ENCODE results near the gene PDZD2. TPM values are rescaled to one million over a fixed set of nuclear protein-coding genes. Genes with fewer than 3 reads are reported as not detected.
"Not testable (repeated sequence)": the region's sequence is repeated elsewhere in the genome, so short reads cannot be mapped to it uniquely, and the experiment has no call there.

PDZD2 gene
- total RNA-seq, 2 experiments from 2014 or later: 0.04 to 0.14 TPM

DNA sequence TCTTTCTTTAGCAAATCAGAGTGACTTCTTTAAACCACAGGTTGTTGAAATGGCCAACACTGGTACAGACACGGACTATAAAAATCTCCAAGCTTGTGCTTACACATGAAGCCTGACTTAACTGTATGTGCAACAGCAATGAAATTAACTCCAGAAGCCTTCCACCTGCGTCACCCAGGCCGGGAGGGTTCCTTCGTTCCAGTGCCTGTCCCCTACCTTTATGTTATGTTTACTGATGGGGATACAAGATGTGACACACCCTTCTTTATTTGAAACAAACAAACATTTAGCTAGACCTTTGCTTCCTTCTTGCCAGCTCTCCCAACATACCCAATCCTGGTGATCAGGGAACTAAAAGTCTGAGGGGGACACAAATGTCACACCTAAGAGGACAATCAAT, 469.2 kb downstream of the PDZD2 start:
- no peaks in the 10 kb centered on the region for H3K27me3 Mint-ChIP-seq
- no peak overlapping the region for H3K4me3 Mint-ChIP-seq
- no peak overlapping the region for H3K27ac Mint-ChIP-seq
- H3K9me3 Mint-ChIP-seq (ENCODE audit: low read depth): no peaks in the 10 kb centered on the region
- DNase-seq (no peak), ATAC-seq (no peak)
- peaks cover 37% of the 10 kb centered on the region for H3K36me3 Mint-ChIP-seq (ENCODE audit: low read depth)
- no peaks in the 10 kb centered on the region for H3K4me1 Mint-ChIP-seq
- CTCF ChIA-PET: interaction anchor here (1.4 to 2.2 kb wide), 3 partner anchors 11 to 236 kb away, joined by 3 to 6 read pairs (median 5); no protein-coding TSS in a partner anchor
- POLR2A ChIA-PET: no interaction called here
- intact Hi-C loops (cut with DNase I, micrococcal nuclease): no loop called here

DNA sequence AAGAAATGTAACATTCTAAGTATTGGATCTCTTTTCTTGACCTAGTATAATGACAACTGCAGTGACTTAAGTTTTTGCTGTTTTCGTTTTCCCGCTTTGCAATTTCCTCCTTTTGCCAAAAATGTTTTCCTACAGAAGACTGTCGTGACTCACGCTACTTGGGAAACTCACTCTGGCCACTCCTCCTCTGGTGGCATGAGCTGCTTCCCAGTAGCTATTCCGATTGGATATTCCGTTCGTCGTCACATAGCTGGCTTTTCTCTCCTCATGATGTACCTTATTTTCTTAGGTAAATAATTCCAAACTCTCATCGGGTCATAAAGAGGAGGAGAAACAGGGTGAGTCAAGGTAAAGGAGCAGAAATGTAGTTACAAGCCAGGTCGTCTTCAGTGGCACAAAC, 470.3 kb downstream of the PDZD2 start:
- H3K36me3 Mint-ChIP-seq (ENCODE audit: low read depth): peaks cover 32% of the 10 kb centered on the region
- POLR2A ChIA-PET: no interaction called here
- no peak for DNase-seq
- no peaks in the 10 kb centered on the region for H3K4me1 Mint-ChIP-seq
- no peaks in the 10 kb centered on the region for H3K27me3 Mint-ChIP-seq
- H3K27ac Mint-ChIP-seq: no peak overlapping the region
- H3K4me3 Mint-ChIP-seq: no peak overlapping the region
- ATAC-seq: no peak
- H3K9me3 Mint-ChIP-seq (ENCODE audit: low read depth): no peaks in the 10 kb centered on the region
- CTCF ChIA-PET: interaction anchor here (0.7 to 1.4 kb wide), 3 partner anchors 12 to 35 kb away, joined by 3 to 5 read pairs (median 4); no protein-coding TSS in a partner anchor
- intact Hi-C loops (cut with DNase I, micrococcal nuclease): no loop called here

DNA sequence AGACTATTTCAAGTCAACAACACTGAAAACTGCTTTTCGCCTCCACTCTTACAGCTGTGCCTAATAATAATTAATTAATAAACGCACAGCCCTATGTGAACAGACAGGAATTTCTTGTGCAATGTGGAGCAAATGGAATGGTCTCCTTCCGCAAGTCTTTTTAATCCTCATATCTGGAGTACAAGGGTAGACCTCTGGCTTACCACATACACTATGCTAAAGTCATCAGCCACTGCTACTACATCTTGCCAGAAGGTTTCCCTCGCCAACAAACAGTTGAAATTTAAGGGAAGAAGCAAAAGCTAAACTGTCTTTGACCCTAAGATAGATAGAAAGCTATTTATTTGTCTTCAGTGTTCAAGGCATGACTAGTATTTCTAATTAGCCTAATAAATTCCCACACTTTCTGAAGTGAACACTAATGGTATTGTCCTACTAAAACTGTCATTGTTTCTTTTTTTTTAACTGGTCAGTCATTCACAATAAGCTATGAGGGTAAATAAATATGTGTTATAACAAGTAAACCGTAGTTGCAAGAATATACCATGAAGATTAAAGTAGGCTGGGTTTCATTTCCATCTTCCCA, 471.3 kb downstream of the PDZD2 start:
- DNase-seq (no peak), ATAC-seq (no peak)
- Mint-ChIP-seq H3K27me3 (no peaks in the 10 kb centered on the region), H3K4me3 (no peak overlapping the region), H3K27ac (no peak overlapping the region), H3K9me3 (ENCODE audit: low read depth) (no peaks in the 10 kb centered on the region), H3K4me1 (no peaks in the 10 kb centered on the region), H3K36me3 (ENCODE audit: low read depth) (peaks cover 38% of the 10 kb centered on the region)
- CTCF ChIA-PET: interaction anchor here (0.6 to 1.3 kb wide), 2 partner anchors 22 to 31 kb away, joined by 3 to 4 read pairs; no protein-coding TSS in a partner anchor
- intact Hi-C loops (cut with DNase I, micrococcal nuclease): no loop called here
- POLR2A ChIA-PET: no interaction called here

DNA sequence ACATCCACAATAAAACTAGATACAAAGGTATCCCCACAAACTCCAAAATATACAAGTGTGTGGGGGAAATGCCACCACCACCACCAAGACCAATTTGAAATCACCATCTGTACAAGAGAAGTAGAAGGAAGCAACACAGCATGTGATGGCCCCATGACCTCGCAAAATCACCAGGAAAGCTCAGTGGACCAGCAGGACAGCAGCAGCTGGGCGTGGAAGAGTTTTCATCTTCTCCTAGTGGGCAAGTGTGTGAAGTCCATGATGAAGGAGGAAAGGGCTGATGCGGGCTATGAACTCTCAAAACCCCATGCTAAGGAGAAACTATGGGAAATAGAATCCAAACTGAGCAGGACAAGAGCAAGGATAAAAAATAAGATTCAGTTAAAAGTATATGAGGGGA, 477.1 kb downstream of the PDZD2 start:
- POLR2A ChIA-PET: no interaction called here
- H3K9me3 Mint-ChIP-seq (ENCODE audit: low read depth): no peaks in the 10 kb centered on the region

DNA sequence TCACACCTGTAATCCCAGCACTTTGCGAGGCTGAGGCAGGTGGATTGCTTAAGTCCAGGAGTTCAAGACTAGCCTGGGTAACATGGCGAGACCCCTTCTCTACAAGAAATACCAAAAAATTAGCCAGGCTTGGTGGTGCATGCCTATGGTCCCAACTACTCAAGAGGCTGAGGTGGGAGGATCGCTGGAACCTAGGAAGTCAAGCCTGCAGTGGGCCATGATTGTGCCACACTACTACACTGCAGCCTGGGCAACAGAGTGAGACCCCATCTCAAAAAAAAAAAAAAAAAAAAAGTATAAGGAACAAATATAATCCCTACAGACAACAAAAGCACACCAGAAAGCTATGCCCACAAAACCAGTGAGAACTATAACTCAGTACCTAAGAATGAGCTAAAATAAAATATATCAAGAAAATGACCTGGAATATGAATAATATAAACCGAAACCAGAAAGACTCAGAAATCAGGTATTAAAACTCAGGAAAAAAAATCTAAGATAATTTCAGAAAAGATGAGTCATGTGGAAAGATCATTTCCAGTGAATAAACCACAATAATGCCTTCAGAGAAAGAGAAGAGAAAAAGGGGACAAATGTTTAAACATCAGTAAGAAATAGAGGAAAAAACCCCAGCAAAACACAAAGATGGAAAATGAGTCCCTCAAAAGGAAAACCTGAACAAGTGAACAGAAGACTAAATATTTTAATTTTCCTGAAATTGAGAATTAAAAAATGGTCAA, 477.8 kb downstream of the PDZD2 start:
- Mint-ChIP-seq H3K27ac (peak overlapping the region; percentile 71), H3K4me1 (peaks cover 40% of the 10 kb centered on the region), H3K4me3 (no peak overlapping the region), H3K9me3 (ENCODE audit: low read depth) (no peaks in the 10 kb centered on the region), H3K36me3 (ENCODE audit: low read depth) (peaks cover 45% of the 10 kb centered on the region), H3K27me3 (no peaks in the 10 kb centered on the region)
- ChIA-PET CTCF (no interaction called here), POLR2A (no interaction called here)
- intact Hi-C loops (cut with DNase I, micrococcal nuclease): no loop called here
- DNase-seq (no peak), ATAC-seq (peak; percentile 55)

More for the DNA sequence above, 477.1 kb downstream of the PDZD2 start:
- H3K36me3 Mint-ChIP-seq (ENCODE audit: low read depth): peaks cover 44% of the 10 kb centered on the region
- intact Hi-C loops (cut with DNase I, micrococcal nuclease): no loop called here
- ATAC-seq (no peak), DNase-seq (no peak)
- CTCF ChIA-PET: interaction anchor here (1.6 kb wide), 1 partner anchor 292 kb away, joined by 5 read pairs; no protein-coding TSS in a partner anchor
- H3K4me3 Mint-ChIP-seq: peak overlapping the region; percentile 26
- H3K4me1 Mint-ChIP-seq: peaks cover 35% of the 10 kb centered on the region
- H3K27ac Mint-ChIP-seq: peak overlapping the region; percentile 78
- no peaks in the 10 kb centered on the region for H3K27me3 Mint-ChIP-seq

DNA sequence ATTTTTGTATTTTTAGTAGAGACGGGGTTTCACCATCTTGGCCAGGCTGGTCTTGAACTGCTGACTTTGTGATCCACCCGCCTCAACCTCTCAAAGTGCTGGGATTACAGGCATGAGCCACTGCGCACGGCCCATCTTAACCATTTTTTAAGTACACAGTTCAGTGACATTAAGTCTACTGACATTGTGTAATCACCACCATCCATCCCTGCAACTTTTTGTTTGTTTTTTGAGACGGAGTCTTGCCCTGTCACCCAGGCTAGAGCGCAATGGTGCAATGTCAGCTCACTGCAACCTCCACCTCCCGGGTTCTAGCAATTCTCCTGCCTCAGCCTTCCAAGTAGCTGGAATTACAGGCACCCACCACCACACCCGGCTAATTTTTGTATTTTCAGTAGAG, 480.0 kb downstream of the PDZD2 start:
- Mint-ChIP-seq H3K36me3 (ENCODE audit: low read depth) (peaks cover 51% of the 10 kb centered on the region), H3K4me1 (peaks cover 52% of the 10 kb centered on the region)
- POLR2A ChIA-PET; CTCF ChIA-PET; intact Hi-C loops (cut with DNase I, micrococcal nuclease); DNase-seq; H3K9me3 Mint-ChIP-seq (ENCODE audit: low read depth); H3K4me3 Mint-ChIP-seq; H3K27me3 Mint-ChIP-seq; ATAC-seq; H3K27ac Mint-ChIP-seq: not testable (repeated sequence)

DNA sequence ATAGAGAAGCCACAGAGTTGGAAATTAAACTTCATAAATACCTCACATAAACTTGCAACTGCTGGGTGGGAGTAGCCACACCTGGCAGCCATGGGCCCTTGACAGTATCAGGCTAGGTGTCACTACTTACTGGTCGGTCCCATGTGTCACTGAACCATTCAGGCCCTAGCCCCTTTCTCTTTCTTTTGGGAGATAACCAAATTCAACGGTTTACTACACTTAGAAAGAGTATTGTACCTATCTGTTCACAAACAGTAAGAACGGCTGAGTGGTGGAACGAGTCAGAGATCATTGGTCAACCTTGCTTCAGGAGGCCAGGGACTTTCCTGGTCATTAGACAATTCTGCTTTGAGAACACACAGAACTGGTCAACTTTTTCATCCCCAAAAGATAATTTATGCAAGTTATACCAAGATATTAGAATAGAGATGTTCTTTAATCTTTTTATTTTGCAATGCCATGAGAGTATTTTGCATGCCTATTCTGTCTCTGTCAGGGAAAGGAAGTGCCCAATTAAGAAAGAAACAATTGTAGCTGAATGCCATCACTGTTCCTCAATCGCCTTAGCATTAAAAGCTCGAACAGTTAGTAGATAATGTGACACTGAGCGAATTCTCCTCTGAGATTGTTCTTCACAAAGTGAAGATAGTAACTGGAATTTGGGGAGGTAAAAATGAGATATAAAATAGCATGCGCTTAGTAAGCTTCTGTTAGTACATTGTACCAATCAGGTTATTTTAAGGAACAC, 484.3 kb downstream of the PDZD2 start:
- Mint-ChIP-seq H3K4me3 (no peak overlapping the region), H3K9me3 (ENCODE audit: low read depth) (no peaks in the 10 kb centered on the region), H3K4me1 (peaks cover 34% of the 10 kb centered on the region), H3K36me3 (ENCODE audit: low read depth) (peaks cover 45% of the 10 kb centered on the region), H3K27me3 (no peaks in the 10 kb centered on the region), H3K27ac (no peak overlapping the region)
- intact Hi-C loops (cut with DNase I, micrococcal nuclease): no loop called here
- ChIA-PET CTCF (no interaction called here), POLR2A (no interaction called here)
- no peak for DNase-seq
- no peak for ATAC-seq

DNA sequence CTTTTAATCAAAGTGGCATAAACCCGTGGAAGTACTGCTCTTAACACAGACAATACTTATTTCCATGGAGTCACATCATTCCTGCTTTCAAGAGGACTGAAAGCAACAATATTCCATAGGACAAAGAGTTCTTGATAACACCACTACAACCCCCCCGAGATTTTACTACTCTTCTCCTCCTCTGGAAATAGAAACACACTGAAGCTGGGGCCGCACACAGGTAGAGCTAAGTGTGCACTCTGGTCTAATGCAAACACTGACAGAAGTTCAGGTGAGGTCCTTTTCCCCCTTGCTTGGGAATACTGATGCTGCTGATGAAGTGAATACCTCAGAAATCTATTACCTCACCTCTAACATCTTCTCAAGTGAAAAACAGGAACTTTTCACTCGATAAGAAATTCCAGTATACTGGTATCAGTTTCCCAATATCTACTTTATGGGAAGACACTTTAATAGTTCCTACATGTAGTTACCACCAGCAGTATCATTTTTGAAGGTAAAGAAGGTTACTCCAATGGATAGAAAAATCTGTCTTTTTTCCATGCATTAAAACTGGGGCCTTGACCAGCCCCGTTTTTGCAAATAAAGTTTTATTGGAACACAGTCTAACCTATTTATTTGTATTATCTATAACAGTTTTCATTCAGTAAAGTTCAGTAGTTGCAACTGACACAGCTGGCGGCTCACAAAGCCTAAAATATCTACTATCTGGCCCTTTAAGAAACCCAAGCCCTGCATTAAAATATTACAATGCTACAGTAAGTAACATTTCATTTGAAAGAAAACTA, 485.2 kb downstream of the PDZD2 start:
- Mint-ChIP-seq H3K27ac (no peak overlapping the region), H3K4me1 (peaks cover 39% of the 10 kb centered on the region)

DNA sequence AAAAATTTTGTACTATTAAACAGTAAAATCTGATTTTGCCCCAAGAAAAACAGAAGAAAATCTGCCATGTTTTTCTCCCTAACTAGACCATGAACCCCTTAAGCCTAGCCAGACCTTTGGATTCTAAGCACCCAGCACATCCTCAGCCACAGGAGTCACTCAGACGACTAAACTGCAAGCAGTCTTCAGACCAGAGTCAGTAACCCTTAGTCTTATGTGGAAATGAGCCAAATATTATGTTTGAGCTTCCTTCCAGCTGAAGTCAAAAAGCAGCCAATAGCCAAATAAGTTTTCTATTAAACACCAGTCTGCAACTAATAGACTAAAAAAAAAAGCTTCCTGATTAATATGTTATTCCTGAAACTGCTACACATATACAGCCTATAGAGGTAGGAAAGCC, 487.8 kb downstream of the PDZD2 start:
- DNase-seq (no peak), ATAC-seq (no peak)
- H3K9me3 Mint-ChIP-seq (ENCODE audit: low read depth): no peaks in the 10 kb centered on the region
- peaks cover 40% of the 10 kb centered on the region for H3K4me1 Mint-ChIP-seq
- intact Hi-C loops (cut with DNase I, micrococcal nuclease): no loop called here
- H3K4me3 Mint-ChIP-seq: no peak overlapping the region
- H3K36me3 Mint-ChIP-seq (ENCODE audit: low read depth): peaks cover 49% of the 10 kb centered on the region
- ChIA-PET CTCF (no interaction called here), POLR2A (no interaction called here)
- no peaks in the 10 kb centered on the region for H3K27me3 Mint-ChIP-seq
- H3K27ac Mint-ChIP-seq: no peak overlapping the region

More for the DNA sequence above, 485.2 kb downstream of the PDZD2 start:
- intact Hi-C loops (cut with DNase I, micrococcal nuclease): no loop called here
- Mint-ChIP-seq H3K36me3 (ENCODE audit: low read depth) (peaks cover 46% of the 10 kb centered on the region), H3K9me3 (ENCODE audit: low read depth) (no peaks in the 10 kb centered on the region), H3K27me3 (no peaks in the 10 kb centered on the region), H3K4me3 (no peak overlapping the region)
- DNase-seq (no peak), ATAC-seq (no peak)
- ChIA-PET POLR2A (interaction anchor here (0.6 kb wide), 1 partner anchor 581 kb away, joined by 3 read pairs; no protein-coding TSS in a partner anchor), CTCF (no interaction called here)

DNA sequence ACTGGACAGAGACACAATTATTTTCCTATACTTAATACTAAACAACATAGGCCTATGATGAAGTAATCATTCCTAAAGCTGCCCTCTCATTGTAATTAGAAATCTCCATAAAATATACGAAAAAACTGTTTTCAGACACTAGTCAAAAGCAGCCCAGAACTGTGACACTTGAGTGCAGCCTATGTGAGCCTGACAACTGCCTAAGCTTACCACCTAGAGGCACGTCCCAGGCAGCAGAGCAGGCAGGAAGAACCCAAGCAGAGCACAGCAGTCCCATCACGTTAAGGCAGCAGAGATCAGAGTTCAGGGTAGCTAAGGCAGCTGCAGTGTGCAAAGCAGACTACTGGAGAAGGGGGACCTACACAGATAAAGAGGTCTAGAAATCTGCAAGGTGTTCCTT, 488.8 kb downstream of the PDZD2 start:
- Mint-ChIP-seq H3K27ac (peak overlapping the region; percentile 2), H3K4me3 (no peak overlapping the region), H3K36me3 (ENCODE audit: low read depth) (peaks cover 51% of the 10 kb centered on the region), H3K9me3 (ENCODE audit: low read depth) (no peaks in the 10 kb centered on the region), H3K27me3 (no peaks in the 10 kb centered on the region), H3K4me1 (peaks cover 37% of the 10 kb centered on the region)
- ATAC-seq (no peak), DNase-seq (no peak)
- POLR2A ChIA-PET: no interaction called here
- intact Hi-C loops (cut with DNase I, micrococcal nuclease): no loop called here
- CTCF ChIA-PET: interaction anchor here (0.5 to 1.0 kb wide), 3 partner anchors 8 to 309 kb away, joined by 4 read pairs; no protein-coding TSS in a partner anchor

DNA sequence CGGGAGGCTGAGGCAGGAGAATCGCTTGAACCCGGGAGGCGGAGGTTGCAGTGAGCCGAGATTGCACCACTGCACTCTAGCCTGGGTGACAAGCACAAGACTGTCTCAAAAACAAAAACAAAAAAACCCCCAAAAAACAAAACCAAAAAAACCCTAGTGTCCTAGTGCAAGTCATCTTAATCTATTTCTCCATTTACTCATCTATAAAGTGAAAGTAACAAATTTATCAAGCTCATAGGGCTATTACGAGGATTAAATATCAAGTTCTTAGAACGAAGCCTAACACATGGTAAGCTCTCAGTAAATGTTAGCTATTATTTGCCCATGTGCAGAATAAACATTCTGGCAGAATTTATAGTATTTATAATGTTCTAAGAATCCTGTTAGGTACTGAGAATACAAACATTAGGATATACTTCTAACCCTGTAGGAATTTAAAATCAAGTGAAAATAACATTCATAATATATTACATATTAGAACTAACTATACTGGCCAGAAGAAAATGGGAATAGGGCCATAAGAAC, 490.2 kb downstream of the PDZD2 start:
- ATAC-seq (peak; percentile 49), DNase-seq (no peak)
- H3K9me3 Mint-ChIP-seq (ENCODE audit: low read depth): no peaks in the 10 kb centered on the region
- H3K27ac Mint-ChIP-seq: peak overlapping the region; percentile 67
- H3K4me1 Mint-ChIP-seq: peaks cover 34% of the 10 kb centered on the region
- intact Hi-C loops (cut with DNase I, micrococcal nuclease): no loop called here
- no peaks in the 10 kb centered on the region for H3K27me3 Mint-ChIP-seq
- POLR2A ChIA-PET: interaction anchor here (0.6 to 0.7 kb wide), 2 partner anchors 14 to 204 kb away, joined by 3 read pairs; no protein-coding TSS in a partner anchor
- peaks cover 49% of the 10 kb centered on the region for H3K36me3 Mint-ChIP-seq (ENCODE audit: low read depth)
- H3K4me3 Mint-ChIP-seq: no peak overlapping the region
- CTCF ChIA-PET: interaction anchor here (0.7 to 0.9 kb wide), 3 partner anchors 15 to 37 kb away, joined by 3 read pairs; no protein-coding TSS in a partner anchor
